Activated T-helper 1 cell treated with Interleukin-2 at 50 U/mL for 16 hours (primary cell): Measurements from ENCODE around the gene IL6R.
"Not testable (repeated sequence)": the region's sequence is repeated elsewhere in the genome, so short reads cannot be mapped to it uniquely, and the experiment has no call there.

Experiments used
- DNase-seq: peaks from one replicate; pipeline ENCODE4 v3.0.0-alpha.2; 2020; ENCODE audit warnings: low read depth

The IL6R gene

GRCh38 chr1:154404984-154405746, at the start of gene IL6R:
IL6R (plus strand) TSS chr1:154405343; CDS start chr1:154405630, 287 bp downstream.
- peak; percentile 68 for DNase-seq

- DNase-seq: no peak
Observed at GRCh38 chr1:154358519-154358918, 46.6 kb upstream of the IL6R start.

- no peak for DNase-seq
Observed at GRCh38 chr1:154360288-154360687, 44.9 kb upstream of the IL6R start.

- DNase-seq: not testable (repeated sequence)
Observed at GRCh38 chr1:154360881-154361280, 44.3 kb upstream of the IL6R start.

GRCh38 chr1:154361357-154361756, 43.8 kb upstream of the IL6R start:
- no peak for DNase-seq

- no peak for DNase-seq
Observed at GRCh38 chr1:154371436-154371835, 33.7 kb upstream of the IL6R start.

- DNase-seq: not testable (repeated sequence)
Observed at GRCh38 chr1:154373777-154374357, 31.3 kb upstream of the IL6R start.

GRCh38 chr1:154379301-154379700, 25.8 kb upstream of the IL6R start:
- no peak for DNase-seq

GRCh38 chr1:154384650-154385489, 20.3 kb upstream of the IL6R start:
- no peak for DNase-seq

GRCh38 chr1:154386643-154387352, 18.3 kb upstream of the IL6R start:
- peak; percentile 42 for DNase-seq

- no peak for DNase-seq
Observed at GRCh38 chr1:154391086-154391770, 13.9 kb upstream of the IL6R start.

GRCh38 chr1:154398141-154398540, 7.0 kb upstream of the IL6R start:
- DNase-seq: no peak

- DNase-seq: no peak
Observed at GRCh38 chr1:154398678-154399077, 6.5 kb upstream of the IL6R start.

- DNase-seq: no peak
Observed at GRCh38 chr1:154400381-154400801, 4.8 kb upstream of the IL6R start.

GRCh38 chr1:154402409-154402921, 2.7 kb upstream of the IL6R start:
- DNase-seq: no peak

GRCh38 chr1:154403261-154403943, 1.7 kb upstream of the IL6R start:
- DNase-seq: no peak

- no peak for DNase-seq
Observed at GRCh38 chr1:154403983-154404382, 1.2 kb upstream of the IL6R start.

GRCh38 chr1:154404511-154404931, 622 bp upstream of the IL6R start:
- no peak for DNase-seq

- peak; percentile 40 for DNase-seq
Observed at GRCh38 chr1:154405747-154406571, 816 bp downstream of the IL6R start.

- DNase-seq: no peak
Observed at GRCh38 chr1:154406572-154406879, 1.4 kb downstream of the IL6R start.
